ENCODE results near the gene SLC24A3. TPM values are rescaled to one million over a fixed set of nuclear protein-coding genes. Genes with fewer than 3 reads are reported as not detected.

SLC24A3 gene
- polyA plus RNA-seq, 1 donor (not counting 4 experiments of a cell fraction or from before 2014, with no cell fraction given), result 0.17 TPM

DNA sequence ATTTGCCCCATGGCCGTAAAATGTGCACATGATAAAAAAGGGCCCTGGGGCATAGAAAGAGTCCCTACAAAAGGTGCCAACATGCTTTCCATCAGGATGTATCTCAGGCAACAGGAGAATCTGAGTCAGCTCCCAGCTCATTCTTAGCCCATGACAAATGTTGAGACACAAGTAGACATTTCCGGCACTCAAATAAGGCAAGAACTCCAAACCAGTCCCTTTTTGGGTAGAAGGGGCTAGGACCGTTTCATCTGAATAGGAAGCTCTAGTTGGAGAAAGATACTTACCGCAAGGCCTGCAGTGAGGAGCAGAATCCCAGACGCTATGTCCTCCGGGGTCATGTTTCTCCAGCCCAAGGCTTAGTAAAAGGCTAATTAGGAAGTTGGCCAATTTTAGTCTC, 284.6 kb downstream of the SLC24A3 start:
- no peak overlapping the region for H3K4me3 ChIP-seq (ENCODE audit: control insufficient read depth in 2 of 3, extremely low read depth in 1 of 3, insufficient read depth in 2 of 3, low read depth in 1 of 3, low read length in 3 of 3)
- no peaks in the 10 kb centered on the region for H4K20me1 ChIP-seq (ENCODE audit: control insufficient read depth, extremely low read depth, insufficient read depth, low read length)
- no peaks in the 10 kb centered on the region for H3K9me1 ChIP-seq (ENCODE audit: control insufficient read depth, extremely low read depth, insufficient read depth, low read length)
- H3K36me3 ChIP-seq (ENCODE audit: control insufficient read depth in 2 of 2, extremely low read depth in 1 of 2, insufficient read depth in 2 of 2, low read length in 2 of 2), result no peaks in the 10 kb centered on the region
- H3K9ac ChIP-seq (ENCODE audit: control insufficient read depth, extremely low read depth, insufficient read depth, low read length), result no peak overlapping the region
- no peaks in the 10 kb centered on the region for H3K79me2 ChIP-seq (ENCODE audit: control insufficient read depth, insufficient read depth, low read length)
- TF ChIP-seq, protein P1, sequence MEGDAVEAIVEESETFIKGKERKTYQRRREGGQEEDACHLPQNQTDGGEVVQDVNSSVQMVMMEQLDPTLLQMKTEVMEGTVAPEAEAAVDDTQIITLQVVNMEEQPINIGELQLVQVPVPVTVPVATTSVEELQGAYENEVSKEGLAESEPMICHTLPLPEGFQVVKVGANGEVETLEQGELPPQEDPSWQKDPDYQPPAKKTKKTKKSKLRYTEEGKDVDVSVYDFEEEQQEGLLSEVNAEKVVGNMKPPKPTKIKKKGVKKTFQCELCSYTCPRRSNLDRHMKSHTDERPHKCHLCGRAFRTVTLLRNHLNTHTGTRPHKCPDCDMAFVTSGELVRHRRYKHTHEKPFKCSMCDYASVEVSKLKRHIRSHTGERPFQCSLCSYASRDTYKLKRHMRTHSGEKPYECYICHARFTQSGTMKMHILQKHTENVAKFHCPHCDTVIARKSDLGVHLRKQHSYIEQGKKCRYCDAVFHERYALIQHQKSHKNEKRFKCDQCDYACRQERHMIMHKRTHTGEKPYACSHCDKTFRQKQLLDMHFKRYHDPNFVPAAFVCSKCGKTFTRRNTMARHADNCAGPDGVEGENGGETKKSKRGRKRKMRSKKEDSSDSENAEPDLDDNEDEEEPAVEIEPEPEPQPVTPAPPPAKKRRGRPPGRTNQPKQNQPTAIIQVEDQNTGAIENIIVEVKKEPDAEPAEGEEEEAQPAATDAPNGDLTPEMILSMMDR (optimal IDR thresholded peaks at IDR 0.05 in 1 of 3, IDR thresholded peaks at IDR 0.05 in 1 of 3, conservative IDR thresholded peaks at IDR 0.05 in 1 of 3; ENCODE audit: extremely low read depth in 1 of 3, insufficient read depth in 2 of 3, low read length in 3 of 3), result no peak
- TF ChIP-seq EZH2 (IDR thresholded peaks at IDR 0.05; ENCODE audit: low read length), result no peak
- no peaks in the 10 kb centered on the region for H3K9me3 ChIP-seq (ENCODE audit: control insufficient read depth, low read depth, low read length)
- dilution Hi-C loops (cut with MboI; ENCODE audit: extremely low pct_ligation_motif_present, low sequenced_read_pairs), result no loop called here
- H2AFZ ChIP-seq (ENCODE audit: control insufficient read depth, low read length), result no peak overlapping the region
- no peak overlapping the region for H3K4me2 ChIP-seq (ENCODE audit: control insufficient read depth, extremely low read depth, insufficient read depth, low read depth, low read length)
- H3K27ac ChIP-seq (ENCODE audit: control insufficient read depth, insufficient read depth, low read length), result no peak overlapping the region
- DNase-seq (ENCODE audit: low read depth, low spot score), result no peak
- H3K4me1 ChIP-seq (ENCODE audit: control insufficient read depth, extremely low read depth, insufficient read depth, low read length), result no peaks in the 10 kb centered on the region
- H3K27me3 ChIP-seq (ENCODE audit: control insufficient read depth, extremely low read depth, insufficient read depth, low read length), result no peaks in the 10 kb centered on the region
- no peak for FAIRE-seq

DNA sequence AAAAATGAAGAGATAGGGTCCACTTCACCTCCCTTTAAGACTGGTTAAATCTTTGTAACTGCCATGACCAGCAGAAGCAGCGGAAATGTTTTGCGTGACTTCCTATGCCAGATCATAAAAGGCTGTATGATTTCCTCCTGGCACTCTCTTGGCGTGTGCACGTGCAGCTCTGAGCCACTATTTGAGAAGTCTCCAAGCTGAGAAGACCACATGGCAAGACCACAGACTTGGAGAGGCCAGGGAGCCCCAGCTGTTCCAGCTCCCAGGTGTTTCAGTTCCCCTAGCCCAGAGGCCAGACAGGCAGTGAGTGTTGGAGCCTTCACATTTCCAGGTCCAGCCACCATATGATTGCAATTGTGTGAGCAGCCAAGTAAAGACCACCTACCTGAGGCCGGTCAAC, 286.3 kb downstream of the SLC24A3 start:
- no peak for FAIRE-seq
- Histone ChIP-seq H3K4me1 (ENCODE audit: control insufficient read depth, extremely low read depth, insufficient read depth, low read length) (no peaks in the 10 kb centered on the region), H3K9me3 (ENCODE audit: control insufficient read depth, low read depth, low read length) (no peaks in the 10 kb centered on the region), H2AFZ (ENCODE audit: control insufficient read depth, low read length) (no peak overlapping the region), H3K27me3 (ENCODE audit: control insufficient read depth, extremely low read depth, insufficient read depth, low read length) (no peaks in the 10 kb centered on the region), H3K9ac (ENCODE audit: control insufficient read depth, extremely low read depth, insufficient read depth, low read length) (no peak overlapping the region), H3K79me2 (ENCODE audit: control insufficient read depth, insufficient read depth, low read length) (no peaks in the 10 kb centered on the region), H3K4me3 (ENCODE audit: control insufficient read depth in 2 of 3, extremely low read depth in 1 of 3, insufficient read depth in 2 of 3, low read depth in 1 of 3, low read length in 3 of 3) (no peak overlapping the region), H4K20me1 (ENCODE audit: control insufficient read depth, extremely low read depth, insufficient read depth, low read length) (no peaks in the 10 kb centered on the region), H3K36me3 (ENCODE audit: control insufficient read depth in 2 of 2, extremely low read depth in 1 of 2, insufficient read depth in 2 of 2, low read length in 2 of 2) (no peaks in the 10 kb centered on the region), H3K4me2 (ENCODE audit: control insufficient read depth, extremely low read depth, insufficient read depth, low read depth, low read length) (no peak overlapping the region), H3K27ac (ENCODE audit: control insufficient read depth, insufficient read depth, low read length) (no peak overlapping the region), H3K9me1 (ENCODE audit: control insufficient read depth, extremely low read depth, insufficient read depth, low read length) (no peaks in the 10 kb centered on the region)
- dilution Hi-C loops (cut with MboI; ENCODE audit: extremely low pct_ligation_motif_present, low sequenced_read_pairs), result no loop called here
- DNase-seq (ENCODE audit: low read depth, low spot score), result no peak
- TF ChIP-seq, protein P1 (optimal IDR thresholded peaks at IDR 0.05 in 1 of 3, IDR thresholded peaks at IDR 0.05 in 1 of 3, conservative IDR thresholded peaks at IDR 0.05 in 1 of 3; ENCODE audit: extremely low read depth in 1 of 3, insufficient read depth in 2 of 3, low read length in 3 of 3), result no peak
- no peak for TF ChIP-seq EZH2 (IDR thresholded peaks at IDR 0.05; ENCODE audit: low read length)
